Measurements from ENCODE around the gene ZSCAN31.

DNA sequence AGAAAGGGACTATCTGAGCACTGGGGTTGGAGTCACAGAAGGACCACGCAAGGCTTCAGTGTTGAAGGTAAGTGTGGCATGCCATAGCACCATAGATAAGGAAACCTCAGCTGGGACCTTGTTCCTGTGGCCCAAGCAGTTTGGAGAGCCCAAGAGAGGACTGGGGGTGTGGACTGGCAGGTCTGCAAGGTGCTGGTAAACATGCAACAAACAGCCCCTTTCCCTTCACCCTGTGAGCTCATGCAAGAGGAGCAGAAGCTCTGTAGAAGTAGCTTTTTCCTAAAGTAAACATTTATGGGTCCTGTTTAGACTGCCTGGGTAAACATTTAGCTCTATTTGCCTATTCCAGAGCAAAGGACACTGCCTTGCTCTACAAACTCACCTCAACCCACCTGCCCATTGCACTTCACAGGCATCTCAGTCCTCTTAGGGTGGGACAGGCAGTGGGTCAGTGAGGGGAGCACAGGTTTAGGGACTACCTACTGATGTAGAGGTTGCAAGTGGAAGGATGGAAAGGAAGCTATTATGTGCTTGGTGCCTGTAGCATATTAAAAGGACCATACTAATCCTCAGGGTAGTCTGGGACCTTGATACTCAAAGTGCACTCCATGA is 12.0 kb downstream of the ZSCAN31 start:
- TF ChIP-seq RCOR1 (IDR thresholded peaks at IDR 0.05; ENCODE audit: low read depth, low read length) (no peak), POLR2A (IDR thresholded peaks at IDR 0.05; ENCODE audit: low read length) (no peak)
- TF ChIP-seq, protein P1, sequence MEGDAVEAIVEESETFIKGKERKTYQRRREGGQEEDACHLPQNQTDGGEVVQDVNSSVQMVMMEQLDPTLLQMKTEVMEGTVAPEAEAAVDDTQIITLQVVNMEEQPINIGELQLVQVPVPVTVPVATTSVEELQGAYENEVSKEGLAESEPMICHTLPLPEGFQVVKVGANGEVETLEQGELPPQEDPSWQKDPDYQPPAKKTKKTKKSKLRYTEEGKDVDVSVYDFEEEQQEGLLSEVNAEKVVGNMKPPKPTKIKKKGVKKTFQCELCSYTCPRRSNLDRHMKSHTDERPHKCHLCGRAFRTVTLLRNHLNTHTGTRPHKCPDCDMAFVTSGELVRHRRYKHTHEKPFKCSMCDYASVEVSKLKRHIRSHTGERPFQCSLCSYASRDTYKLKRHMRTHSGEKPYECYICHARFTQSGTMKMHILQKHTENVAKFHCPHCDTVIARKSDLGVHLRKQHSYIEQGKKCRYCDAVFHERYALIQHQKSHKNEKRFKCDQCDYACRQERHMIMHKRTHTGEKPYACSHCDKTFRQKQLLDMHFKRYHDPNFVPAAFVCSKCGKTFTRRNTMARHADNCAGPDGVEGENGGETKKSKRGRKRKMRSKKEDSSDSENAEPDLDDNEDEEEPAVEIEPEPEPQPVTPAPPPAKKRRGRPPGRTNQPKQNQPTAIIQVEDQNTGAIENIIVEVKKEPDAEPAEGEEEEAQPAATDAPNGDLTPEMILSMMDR (IDR thresholded peaks at IDR 0.05), result no peak
